Activated naive CD8-positive, alpha-beta T cell treated with anti-CD3 and anti-CD28 coated beads for 36 hours (primary cell): ENCODE measurements around the gene KIRREL3. TPM values are rescaled to one million over a fixed set of nuclear protein-coding genes. Genes with fewer than 3 reads are reported as not detected.

Experiments
- DNase-seq: peaks from one replicate; pipeline ENCODE4 v3.0.0; 2021
- H3K27ac Mint-ChIP-seq: one replicate; pipeline ENCODE4 v1.8.0; 2022; ENCODE audit warnings: mild to moderate bottlenecking, moderate library complexity, mixed read lengths
- H3K27me3 Mint-ChIP-seq: one replicate; pipeline ENCODE4 v1.8.0; 2022; ENCODE audit warnings: mild to moderate bottlenecking, mixed read lengths
- H3K36me3 Mint-ChIP-seq: one replicate; pipeline ENCODE4 v1.8.0; 2021; ENCODE audit warnings: mild to moderate bottlenecking, mixed read lengths
- H3K4me1 Mint-ChIP-seq: one replicate; pipeline ENCODE4 v1.8.0; 2021; ENCODE audit warnings: mixed read lengths
- H3K4me3 Mint-ChIP-seq: one replicate; pipeline ENCODE4 v1.8.0; 2022; ENCODE audit warnings: mild to moderate bottlenecking, moderate library complexity, mixed read lengths
- H3K9me3 Mint-ChIP-seq: one replicate; pipeline ENCODE4 v1.8.0; 2022; ENCODE audit warnings: mixed read lengths
- total RNA-seq, 2 experiments: library from RNA; stranded (reverse); gene quantifications; one replicate each; pipeline ENCODE4 v1.2.3, GENCODE V29; 2021

KIRREL3 gene
- total RNA-seq, 2 experiments from 2014 or later = not detected

GRCh38 chr11:126834573-126834972, 166.0 kb downstream of the KIRREL3 start:
- Mint-ChIP-seq H3K9me3 (no peaks in the 10 kb centered on the region), H3K27me3 (peaks cover 4% of the 10 kb centered on the region), H3K27ac (no peak overlapping the region), H3K4me3 (no peak overlapping the region), H3K4me1 (no peaks in the 10 kb centered on the region), H3K36me3 (no peaks in the 10 kb centered on the region)
- DNase-seq = no peak

GRCh38 chr11:126834149-126834548, 166.4 kb downstream of the KIRREL3 start:
- no peaks in the 10 kb centered on the region for H3K9me3 Mint-ChIP-seq
- H3K4me3 Mint-ChIP-seq = no peak overlapping the region
- no peaks in the 10 kb centered on the region for H3K36me3 Mint-ChIP-seq
- no peak for DNase-seq
- peaks cover 2% of the 10 kb centered on the region for H3K27me3 Mint-ChIP-seq
- H3K27ac Mint-ChIP-seq = no peak overlapping the region
- no peaks in the 10 kb centered on the region for H3K4me1 Mint-ChIP-seq

- Mint-ChIP-seq H3K4me1 (no peaks in the 10 kb centered on the region), H3K27ac (no peak overlapping the region), H3K9me3 (no peaks in the 10 kb centered on the region), H3K36me3 (no peaks in the 10 kb centered on the region), H3K27me3 (no peaks in the 10 kb centered on the region), H3K4me3 (no peak overlapping the region)
- no peak for DNase-seq
Observed at GRCh38 chr11:126833065-126833464, 167.5 kb downstream of the KIRREL3 start.

- Mint-ChIP-seq H3K4me3 (no peak overlapping the region), H3K27me3 (no peaks in the 10 kb centered on the region), H3K27ac (no peak overlapping the region), H3K4me1 (no peaks in the 10 kb centered on the region), H3K36me3 (no peaks in the 10 kb centered on the region), H3K9me3 (no peaks in the 10 kb centered on the region)
- DNase-seq = no peak
Observed at GRCh38 chr11:126832387-126832786, 168.2 kb downstream of the KIRREL3 start.

GRCh38 chr11:126830216-126830806, 170.3 kb downstream of the KIRREL3 start:
- no peak overlapping the region for H3K4me3 Mint-ChIP-seq
- no peak for DNase-seq
- no peaks in the 10 kb centered on the region for H3K4me1 Mint-ChIP-seq
- no peak overlapping the region for H3K27ac Mint-ChIP-seq
- no peaks in the 10 kb centered on the region for H3K36me3 Mint-ChIP-seq
- H3K9me3 Mint-ChIP-seq = no peaks in the 10 kb centered on the region
- peaks cover 6% of the 10 kb centered on the region for H3K27me3 Mint-ChIP-seq

- Mint-ChIP-seq H3K4me3 (no peak overlapping the region), H3K9me3 (no peaks in the 10 kb centered on the region), H3K27ac (no peak overlapping the region), H3K27me3 (peaks cover 6% of the 10 kb centered on the region), H3K4me1 (no peaks in the 10 kb centered on the region), H3K36me3 (no peaks in the 10 kb centered on the region)
- DNase-seq = no peak
Observed at GRCh38 chr11:126829716-126830115, 170.9 kb downstream of the KIRREL3 start.

GRCh38 chr11:126824035-126824607, 176.4 kb downstream of the KIRREL3 start:
- no peak overlapping the region for H3K4me3 Mint-ChIP-seq
- no peak for DNase-seq
- H3K9me3 Mint-ChIP-seq = no peaks in the 10 kb centered on the region

GRCh38 chr11:126823274-126823673, 177.3 kb downstream of the KIRREL3 start:
- Mint-ChIP-seq H3K9me3 (no peaks in the 10 kb centered on the region), H3K36me3 (no peaks in the 10 kb centered on the region), H3K27ac (no peak overlapping the region), H3K4me3 (no peak overlapping the region), H3K4me1 (no peaks in the 10 kb centered on the region), H3K27me3 (peaks cover 20% of the 10 kb centered on the region)
- no peak for DNase-seq

More at GRCh38 chr11:126824035-126824607, 176.4 kb downstream of the KIRREL3 start:
- Mint-ChIP-seq H3K27me3 (peaks cover 14% of the 10 kb centered on the region), H3K27ac (no peak overlapping the region), H3K4me1 (no peaks in the 10 kb centered on the region), H3K36me3 (no peaks in the 10 kb centered on the region)

- no peaks in the 10 kb centered on the region for H3K9me3 Mint-ChIP-seq
- no peak overlapping the region for H3K27ac Mint-ChIP-seq
- no peak overlapping the region for H3K4me3 Mint-ChIP-seq
- peaks cover 26% of the 10 kb centered on the region for H3K27me3 Mint-ChIP-seq
- DNase-seq = no peak
- no peaks in the 10 kb centered on the region for H3K4me1 Mint-ChIP-seq
- no peaks in the 10 kb centered on the region for H3K36me3 Mint-ChIP-seq
Observed at GRCh38 chr11:126821827-126822226, 178.7 kb downstream of the KIRREL3 start.

GRCh38 chr11:126819194-126819593, 181.4 kb downstream of the KIRREL3 start:
- no peaks in the 10 kb centered on the region for H3K9me3 Mint-ChIP-seq
- DNase-seq = no peak
- H3K4me1 Mint-ChIP-seq = no peaks in the 10 kb centered on the region
- peaks cover 22% of the 10 kb centered on the region for H3K27me3 Mint-ChIP-seq
- no peaks in the 10 kb centered on the region for H3K36me3 Mint-ChIP-seq
- no peak overlapping the region for H3K27ac Mint-ChIP-seq
- H3K4me3 Mint-ChIP-seq = no peak overlapping the region

GRCh38 chr11:126817523-126818450, 182.8 kb downstream of the KIRREL3 start:
- no peak overlapping the region for H3K4me3 Mint-ChIP-seq
- H3K27me3 Mint-ChIP-seq = peaks cover 22% of the 10 kb centered on the region
- H3K36me3 Mint-ChIP-seq = no peaks in the 10 kb centered on the region
- H3K9me3 Mint-ChIP-seq = peaks cover 1% of the 10 kb centered on the region
- no peak for DNase-seq
- H3K4me1 Mint-ChIP-seq = no peaks in the 10 kb centered on the region
- no peak overlapping the region for H3K27ac Mint-ChIP-seq

GRCh38 chr11:126817096-126817495, 183.5 kb downstream of the KIRREL3 start:
- no peak for DNase-seq
- Mint-ChIP-seq H3K4me3 (no peak overlapping the region), H3K36me3 (no peaks in the 10 kb centered on the region), H3K27ac (no peak overlapping the region), H3K4me1 (no peaks in the 10 kb centered on the region), H3K9me3 (peaks cover 1% of the 10 kb centered on the region), H3K27me3 (peaks cover 22% of the 10 kb centered on the region)

- H3K4me1 Mint-ChIP-seq = no peaks in the 10 kb centered on the region
- H3K4me3 Mint-ChIP-seq = no peak overlapping the region
- peaks cover 1% of the 10 kb centered on the region for H3K9me3 Mint-ChIP-seq
- peaks cover 26% of the 10 kb centered on the region for H3K27me3 Mint-ChIP-seq
- no peak overlapping the region for H3K27ac Mint-ChIP-seq
- no peak for DNase-seq
- H3K36me3 Mint-ChIP-seq = no peaks in the 10 kb centered on the region
Observed at GRCh38 chr11:126816645-126817044, 183.9 kb downstream of the KIRREL3 start.

GRCh38 chr11:126815111-126815510, 185.5 kb downstream of the KIRREL3 start:
- no peak overlapping the region for H3K4me3 Mint-ChIP-seq
- peaks cover 23% of the 10 kb centered on the region for H3K27me3 Mint-ChIP-seq
- H3K27ac Mint-ChIP-seq = no peak overlapping the region
- no peaks in the 10 kb centered on the region for H3K36me3 Mint-ChIP-seq
- peaks cover 1% of the 10 kb centered on the region for H3K9me3 Mint-ChIP-seq
- no peaks in the 10 kb centered on the region for H3K4me1 Mint-ChIP-seq
- no peak for DNase-seq

- Mint-ChIP-seq H3K36me3 (no peaks in the 10 kb centered on the region), H3K27ac (no peak overlapping the region)
Observed at GRCh38 chr11:126810776-126811175, 189.8 kb downstream of the KIRREL3 start.

More at GRCh38 chr11:126810776-126811175, 189.8 kb downstream of the KIRREL3 start:
- Mint-ChIP-seq H3K9me3 (peaks cover 1% of the 10 kb centered on the region), H3K4me1 (no peaks in the 10 kb centered on the region), H3K4me3 (no peak overlapping the region), H3K27me3 (peaks cover 6% of the 10 kb centered on the region)
- DNase-seq = no peak
